ENCODE results near the gene RAMP2.

GRCh38 chr17:42798383-42799380 lies 37.7 kb downstream of the RAMP2 start, which contains the start of the genes CNTD1 and COA3:
- TF ChIP-seq EP300 (IDR thresholded peaks at IDR 0.05), result no peak
- TF ChIP-seq CTCF (IDR thresholded peaks at IDR 0.05), result no peak
- peak in 1 of 2 donors; percentile 33 for TF ChIP-seq POLR2A (IDR thresholded peaks at IDR 0.05)
- TF ChIP-seq POLR2AphosphoS5 (IDR thresholded peaks at IDR 0.05), result peak in 3 of 4 donors; percentile 50 to 63 (median 60)

Measured in sigmoid colon (tissue), 4 donors.